HepG2 (cell line): Measurements from ENCODE around the gene BCAS2. TPM values are rescaled to one million over a fixed set of nuclear protein-coding genes. Genes with fewer than 3 reads are reported as not detected.

ENCODE experiments used
- CBX2 ChIP-seq, 2 experiments: fragments of 200-600 bp in 1 of 2; sonication (generic); formaldehyde crosslinking in 1 of 2; IDR thresholded peaks; 2 replicates each; pipeline versions ENCODE4 v1.7.0 to v1.8.1; 2018 to 2022; ENCODE audit warnings: low read depth in 2 of 2, low read length in 1 of 2, mild to moderate bottlenecking in 1 of 2, missing genetic modification reagents in 1 of 2
- ELF4 ChIP-seq: sonication (generic); formaldehyde crosslinking; IDR thresholded peaks from 2 replicates; pipeline ENCODE4 v1.5.0; 2020; ENCODE audit warnings: missing genetic modification reagents, mild to moderate bottlenecking, moderate library complexity, borderline replicate concordance
- FIP1L1 ChIP-seq: fragments of 200-400 bp; formaldehyde crosslinking; IDR thresholded peaks from 2 replicates; pipeline ENCODE4 v1.6.1; 2018; ENCODE audit warnings: low read depth, mild to moderate bottlenecking, low read length, moderate library complexity, borderline replicate concordance; ENCODE audit not compliant: insufficient read depth
- HNF4A ChIP-seq: sonication (generic); formaldehyde crosslinking; IDR thresholded peaks from 2 replicates; pipeline ENCODE4 v1.4.0; 2020; ENCODE audit warnings: missing genetic modification reagents
- NBN ChIP-seq: fragments of 450-650 bp; conservative IDR thresholded peaks from 2 replicates; pipeline ENCODE4 v1.6.1; 2017
- NFYB ChIP-seq: sonication (generic); formaldehyde crosslinking; IDR thresholded peaks from 2 replicates; pipeline ENCODE4 v1.4.0; 2020; ENCODE audit warnings: missing genetic modification reagents
- PHF21A ChIP-seq: sonication (generic); formaldehyde crosslinking; IDR thresholded peaks from 2 replicates; pipeline ENCODE4 v1.5.0; 2020; ENCODE audit warnings: mild to moderate bottlenecking, missing genetic modification reagents
- RBM22 ChIP-seq: fragments of 200-400 bp; formaldehyde crosslinking; optimal IDR thresholded peaks from 2 replicates; pipeline ENCODE3; 2017; ENCODE audit warnings: mild to moderate bottlenecking, low read length, moderate library complexity
- ZBTB44 ChIP-seq: sonication (generic); formaldehyde crosslinking; IDR thresholded peaks from 2 replicates; pipeline ENCODE4 v1.4.0; 2020; ENCODE audit warnings: missing genetic modification reagents
- ZMYM4 ChIP-seq: sonication (generic); formaldehyde crosslinking; IDR thresholded peaks from 2 replicates; pipeline ENCODE4 v1.8.1; 2023; ENCODE audit warnings: mild to moderate bottlenecking, missing genetic modification reagents
- ZNF460 ChIP-seq: sonication (generic); formaldehyde crosslinking; IDR thresholded peaks from 2 replicates; pipeline ENCODE4 v1.5.1; 2020; ENCODE audit warnings: missing genetic modification reagents, mild to moderate bottlenecking, borderline replicate concordance
- ZNF501 ChIP-seq: sonication (generic); formaldehyde crosslinking; IDR thresholded peaks from 2 replicates; pipeline ENCODE4 v1.5.1; 2020; ENCODE audit warnings: mild to moderate bottlenecking, moderate library complexity, missing genetic modification reagents
- ZNF546 ChIP-seq: sonication (generic); formaldehyde crosslinking; conservative IDR thresholded peaks from 2 replicates; pipeline ENCODE4 v1.8.1; 2023; ENCODE audit warnings: mild to moderate bottlenecking, missing genetic modification reagents
- ZNF572 ChIP-seq: sonication (generic); formaldehyde crosslinking; IDR thresholded peaks from 2 replicates; pipeline ENCODE4 v1.5.1; 2020; ENCODE audit warnings: mild to moderate bottlenecking, missing genetic modification reagents
- ZNF616 ChIP-seq: sonication (generic); formaldehyde crosslinking; IDR thresholded peaks from 2 replicates; pipeline ENCODE4 v1.5.0; 2020; ENCODE audit warnings: low read depth, mild to moderate bottlenecking, missing genetic modification reagents
- ZNF644 ChIP-seq: IDR thresholded peaks from 2 replicates; pipeline ENCODE4 v1.6.1; 2016; ENCODE audit warnings: low read depth
- ZNF768 ChIP-seq: sonication (generic); formaldehyde crosslinking; IDR thresholded peaks from 2 replicates; pipeline ENCODE4 v1.4.0; 2020; ENCODE audit warnings: missing genetic modification reagents
- ZNF784 ChIP-seq: sonication (generic); formaldehyde crosslinking; IDR thresholded peaks from 2 replicates; pipeline ENCODE4 v1.5.1; 2020; ENCODE audit warnings: missing genetic modification reagents, mild to moderate bottlenecking, borderline replicate concordance
- ZNF790 ChIP-seq: sonication (generic); formaldehyde crosslinking; IDR thresholded peaks from 2 replicates; pipeline ENCODE4 v1.8.0; 2022; ENCODE audit warnings: missing genetic modification reagents, mild to moderate bottlenecking, borderline replicate concordance
- ZNF891 ChIP-seq: sonication (generic); formaldehyde crosslinking; IDR thresholded peaks from 2 replicates; pipeline ENCODE4 v1.5.0; 2020; ENCODE audit warnings: mild to moderate bottlenecking, missing genetic modification reagents
- polyA plus RNA-seq, 8 experiments: library from polyadenylated mRNA; depleted of rRNA in 3 of 8; stranded (reverse) in 7 of 8; unstranded in 1 of 8; fragments of >200 nt; fragmentation: Illumina TruSeq in 4 of 8; extraction: Trizol in 4 of 8; gene quantifications; 2 replicates each; pipeline versions ENCODE4 v1.2.1 to v1.2.3, GENCODE V29; 2011 to 2016; ENCODE audit warnings: low read depth in 4 of 8, missing spikeins in 1 of 8, mixed read lengths in 1 of 8; ENCODE audit not compliant: insufficient read depth in 1 of 8
- total RNA-seq, 5 experiments: library from RNA; depleted of rRNA; stranded (reverse); fragments of >200 nt; fragmentation: Illumina TruSeq; extraction: Trizol; gene quantifications; 2 replicates each; pipeline ENCODE4 v1.2.3, GENCODE V29; 2016; ENCODE audit warnings: low read depth in 1 of 5
- TF ChIP-seq, protein P1 (sequence below): IDR thresholded peaks from 2 replicates; pipeline ENCODE4 v1.6.1; 2016; ENCODE audit warnings: mild to moderate bottlenecking
- TF ChIP-seq, protein P2 (sequence below): sonication (generic); formaldehyde crosslinking; IDR thresholded peaks from 2 replicates; pipeline ENCODE4 v1.8.1; 2023; ENCODE audit warnings: mild to moderate bottlenecking, inconsistent platforms, moderate library complexity, missing genetic modification reagents, borderline replicate concordance
- TF ChIP-seq, protein P3 (sequence below): sonication (generic); formaldehyde crosslinking; conservative IDR thresholded peaks from 2 replicates; pipeline ENCODE4 v1.5.0; 2020; ENCODE audit warnings: missing genetic modification reagents

Gene BCAS2
- total and polyA plus RNA-seq, 2 of the 13 experiments (the other 11 are each of a cell fraction or from before 2014, with no cell fraction given), result 18.0 to 47.4 TPM

- TF ChIP-seq ZNF546 (CRISPR knock-in tag), result no peak
- 0 out of 2 replicates have a peak, but pooled peaks have one; percentile 21 for TF ChIP-seq ZNF501
- 0 out of 2 replicates have a peak, but pooled peaks have one; percentile 15 for TF ChIP-seq ZNF644 (CRISPR knock-in tag)
- no peak for TF ChIP-seq CBX2 (IDR thresholded peaks at IDR 0.05; ENCODE audit: low read depth, low read length)
- no peak for TF ChIP-seq CBX2 (CRISPR knock-in tag; IDR thresholded peaks at IDR 0.05; ENCODE audit: low read depth)
- peak; percentile 25; the same call in 1 of the 2 replicates for TF ChIP-seq PHF21A (CRISPR knock-in tag)
- peak; percentile 82; the same call in 1 of the 2 replicates for TF ChIP-seq ZNF460 (CRISPR knock-in tag)
- TF ChIP-seq NFYB, result no peak
- no peak for TF ChIP-seq ZNF768
- TF ChIP-seq, protein P1, sequence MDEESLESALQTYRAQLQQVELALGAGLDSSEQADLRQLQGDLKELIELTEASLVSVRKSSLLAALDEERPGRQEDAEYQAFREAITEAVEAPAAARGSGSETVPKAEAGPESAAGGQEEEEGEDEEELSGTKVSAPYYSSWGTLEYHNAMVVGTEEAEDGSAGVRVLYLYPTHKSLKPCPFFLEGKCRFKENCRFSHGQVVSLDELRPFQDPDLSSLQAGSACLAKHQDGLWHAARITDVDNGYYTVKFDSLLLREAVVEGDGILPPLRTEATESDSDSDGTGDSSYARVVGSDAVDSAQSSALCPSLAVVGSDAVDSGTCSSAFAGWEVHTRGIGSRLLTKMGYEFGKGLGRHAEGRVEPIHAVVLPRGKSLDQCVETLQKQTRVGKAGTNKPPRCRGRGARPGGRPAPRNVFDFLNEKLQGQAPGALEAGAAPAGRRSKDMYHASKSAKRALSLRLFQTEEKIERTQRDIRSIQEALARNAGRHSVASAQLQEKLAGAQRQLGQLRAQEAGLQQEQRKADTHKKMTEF (CRISPR knock-in tag), result no peak
- TF ChIP-seq ZNF572 (CRISPR knock-in tag), result no peak
- TF ChIP-seq, protein P2, sequence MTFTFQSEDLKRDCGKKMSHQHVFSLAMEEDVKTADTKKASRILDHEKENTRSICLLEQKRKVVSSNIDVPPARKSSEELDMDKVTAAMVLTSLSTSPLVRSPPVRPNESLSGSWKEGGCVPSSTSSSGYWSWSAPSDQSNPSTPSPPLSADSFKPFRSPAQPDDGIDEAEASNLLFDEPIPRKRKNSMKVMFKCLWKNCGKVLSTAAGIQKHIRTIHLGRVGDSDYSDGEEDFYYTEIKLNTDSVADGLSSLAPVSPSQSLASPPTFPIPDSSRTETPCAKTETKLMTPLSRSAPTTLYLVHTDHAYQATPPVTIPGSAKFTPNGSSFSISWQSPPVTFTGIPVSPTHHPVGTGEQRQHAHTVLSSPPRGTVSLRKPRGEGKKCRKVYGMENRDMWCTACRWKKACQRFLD, result no peak
- 0 out of 2 replicates have a peak, but pooled peaks have one; percentile 35 for TF ChIP-seq ZMYM4
- TF ChIP-seq NBN, result no peak
- no peak for TF ChIP-seq FIP1L1
- no peak for TF ChIP-seq ZNF784 (CRISPR knock-in tag)
- no peak for TF ChIP-seq ZNF616 (CRISPR knock-in tag)
- no peak for TF ChIP-seq ZNF891 (CRISPR knock-in tag)
- TF ChIP-seq ZNF790 (CRISPR knock-in tag), result no peak
- TF ChIP-seq, protein P3, sequence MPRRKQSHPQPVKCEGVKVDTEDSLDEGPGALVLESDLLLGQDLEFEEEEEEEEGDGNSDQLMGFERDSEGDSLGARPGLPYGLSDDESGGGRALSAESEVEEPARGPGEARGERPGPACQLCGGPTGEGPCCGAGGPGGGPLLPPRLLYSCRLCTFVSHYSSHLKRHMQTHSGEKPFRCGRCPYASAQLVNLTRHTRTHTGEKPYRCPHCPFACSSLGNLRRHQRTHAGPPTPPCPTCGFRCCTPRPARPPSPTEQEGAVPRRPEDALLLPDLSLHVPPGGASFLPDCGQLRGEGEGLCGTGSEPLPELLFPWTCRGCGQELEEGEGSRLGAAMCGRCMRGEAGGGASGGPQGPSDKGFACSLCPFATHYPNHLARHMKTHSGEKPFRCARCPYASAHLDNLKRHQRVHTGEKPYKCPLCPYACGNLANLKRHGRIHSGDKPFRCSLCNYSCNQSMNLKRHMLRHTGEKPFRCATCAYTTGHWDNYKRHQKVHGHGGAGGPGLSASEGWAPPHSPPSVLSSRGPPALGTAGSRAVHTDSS, result no peak
- TF ChIP-seq HNF4A, result peak; percentile 65; the same call in 1 of the 2 replicates
- no peak for TF ChIP-seq ZBTB44 (CRISPR knock-in tag)
- TF ChIP-seq RBM22, result no peak
- no peak for TF ChIP-seq ELF4 (CRISPR knock-in tag)
- TF ChIP-seq, all 625 proteins: peak for 16
Observed at GRCh38 chr1:114551400-114551799, 30.0 kb downstream of the BCAS2 start (continued).
